AG04450 (cell line): ENCODE data around the gene ANKRD65. TPM values are rescaled to one million over a fixed set of nuclear protein-coding genes. Genes with fewer than 3 reads are reported as not detected.

Source experiments
- CTCF ChIA-PET: fragments of 300-600, 350-600 bp; formaldehyde crosslinking; extraction: SDS; loops from one replicate; lab custom pipeline; 2022; ENCODE audit warnings: antibody characterized with exemption, inconsistent platforms; lab: Charles Lee
- POLR2A ChIA-PET: fragments of 350-600 bp; formaldehyde crosslinking; extraction: SDS; loops from one replicate; lab custom pipeline; 2021; ENCODE audit warnings: antibody characterized with exemption, inconsistent platforms; lab: Yijun Ruan, JAX
- DNase-seq: peaks from one replicate; pipeline ENCODE4 v3.0.0-alpha.2; 2011; ENCODE audit warnings: low read depth, low spot score
- H3K27ac ChIP-seq: one replicate; pipeline ENCODE4 v1.5.1; 2012; ENCODE audit warnings: low read depth, low read length, control low read depth
- H3K27me3 ChIP-seq: one replicate; pipeline ENCODE4 v1.6.0; 2012; ENCODE audit warnings: low read length; ENCODE audit not compliant: control insufficient read depth, insufficient read depth
- H3K4me3 ChIP-seq: 2 replicates; pipeline ENCODE4 v1.5.1; 2011; ENCODE audit warnings: mild to moderate bottlenecking, low read depth, low read length, control low read depth
- H3K9me3 ChIP-seq: 2 replicates; pipeline ENCODE4 v1.5.1; 2012; ENCODE audit warnings: low read length; ENCODE audit not compliant: control insufficient read depth, insufficient read depth
- polyA plus RNA-seq: library from polyadenylated mRNA; depleted of rRNA; stranded (reverse); fragments of >200 nt; gene quantifications from 2 replicates; pipeline ENCODE4 v1.2.3, GENCODE V29; 2011
- TF ChIP-seq, protein P1 (sequence below): IDR thresholded peaks from 2 replicates; pipeline ENCODE4 v1.5.1; 2011; ENCODE audit warnings: low read depth, low read length, control low read depth, inconsistent platforms

The ANKRD65 gene
- polyA plus RNA-seq, 1 experiment: 0.16 TPM

DNA sequence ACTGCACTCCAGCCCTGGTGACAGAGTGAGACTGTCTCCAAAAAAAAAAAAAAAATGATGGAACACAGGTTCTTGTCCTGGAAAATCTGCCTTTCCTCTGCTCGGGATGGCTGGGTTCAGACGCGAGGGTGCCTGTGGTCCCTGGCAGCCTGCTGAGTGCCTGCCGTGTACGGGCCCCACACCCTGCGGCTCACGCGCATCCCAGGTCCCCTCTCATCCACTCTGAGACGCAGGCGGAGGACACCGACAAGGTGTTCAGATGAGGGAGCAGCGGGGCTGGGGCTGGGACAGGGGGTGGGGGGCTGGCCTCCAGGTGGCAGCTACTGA, 4.3 kb upstream of the ANKRD65 start:
- CTCF ChIA-PET: interaction anchor here (1.5 kb wide), 1 partner anchor 16 kb away, joined by 5 read pairs; no protein-coding TSS in a partner anchor
- DNase-seq: no peak
- no peak overlapping the region for H3K4me3 ChIP-seq
- POLR2A ChIA-PET: no interaction called here
- TF ChIP-seq, protein P1, sequence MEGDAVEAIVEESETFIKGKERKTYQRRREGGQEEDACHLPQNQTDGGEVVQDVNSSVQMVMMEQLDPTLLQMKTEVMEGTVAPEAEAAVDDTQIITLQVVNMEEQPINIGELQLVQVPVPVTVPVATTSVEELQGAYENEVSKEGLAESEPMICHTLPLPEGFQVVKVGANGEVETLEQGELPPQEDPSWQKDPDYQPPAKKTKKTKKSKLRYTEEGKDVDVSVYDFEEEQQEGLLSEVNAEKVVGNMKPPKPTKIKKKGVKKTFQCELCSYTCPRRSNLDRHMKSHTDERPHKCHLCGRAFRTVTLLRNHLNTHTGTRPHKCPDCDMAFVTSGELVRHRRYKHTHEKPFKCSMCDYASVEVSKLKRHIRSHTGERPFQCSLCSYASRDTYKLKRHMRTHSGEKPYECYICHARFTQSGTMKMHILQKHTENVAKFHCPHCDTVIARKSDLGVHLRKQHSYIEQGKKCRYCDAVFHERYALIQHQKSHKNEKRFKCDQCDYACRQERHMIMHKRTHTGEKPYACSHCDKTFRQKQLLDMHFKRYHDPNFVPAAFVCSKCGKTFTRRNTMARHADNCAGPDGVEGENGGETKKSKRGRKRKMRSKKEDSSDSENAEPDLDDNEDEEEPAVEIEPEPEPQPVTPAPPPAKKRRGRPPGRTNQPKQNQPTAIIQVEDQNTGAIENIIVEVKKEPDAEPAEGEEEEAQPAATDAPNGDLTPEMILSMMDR: no peak
- no peaks in the 10 kb centered on the region for H3K27me3 ChIP-seq
- no peak overlapping the region for H3K27ac ChIP-seq
- H3K9me3 ChIP-seq: peaks cover 3% of the 10 kb centered on the region; the same call in 1 of the 2 replicates

DNA sequence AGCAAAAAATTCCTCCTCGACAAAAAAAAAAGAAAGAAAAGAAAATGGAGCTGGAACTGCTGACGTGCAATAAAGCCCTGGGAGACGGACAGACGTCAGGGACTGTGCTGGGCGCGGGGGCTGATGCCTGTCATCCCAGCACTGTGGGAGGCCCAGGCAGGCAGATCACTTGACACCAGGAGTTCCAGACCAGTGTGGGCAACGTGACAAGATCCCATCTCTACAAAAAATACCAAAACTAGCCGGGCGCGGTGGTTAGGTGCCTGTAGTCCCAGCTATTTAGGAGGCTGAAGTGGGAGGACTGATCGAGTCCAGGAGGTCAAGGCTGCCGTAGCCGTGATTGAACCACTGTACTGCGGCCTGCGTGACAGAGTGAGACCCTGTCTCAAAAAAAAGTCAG, 3.6 kb upstream of the ANKRD65 start:
- DNase-seq: no peak
- POLR2A ChIA-PET: no interaction called here
- no peak overlapping the region for H3K27ac ChIP-seq
- TF ChIP-seq, protein P1: no peak
- no peaks in the 10 kb centered on the region for H3K27me3 ChIP-seq
- CTCF ChIA-PET: interaction anchor here (1.5 kb wide), 1 partner anchor 16 kb away, joined by 5 read pairs; no protein-coding TSS in a partner anchor
- no peak overlapping the region for H3K4me3 ChIP-seq
- peaks cover 3% of the 10 kb centered on the region; the same call in 1 of the 2 replicates for H3K9me3 ChIP-seq

DNA sequence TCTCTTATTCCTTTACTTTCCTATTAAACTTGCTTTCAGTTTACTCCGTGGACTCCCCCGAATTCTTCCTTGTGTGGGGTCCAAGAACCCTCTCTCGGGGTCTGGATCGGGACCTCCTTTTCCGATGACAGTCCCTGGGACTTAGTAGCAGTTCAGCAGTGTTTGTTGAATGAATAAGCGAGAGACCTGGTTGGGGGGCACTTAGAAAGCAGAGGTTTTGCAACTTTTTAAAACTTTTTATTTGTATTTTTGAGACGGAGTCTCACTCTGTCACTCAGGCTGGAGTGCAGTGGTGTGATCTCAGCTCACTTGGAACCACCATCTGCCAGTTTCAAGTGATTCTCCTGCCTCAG, 2.1 kb upstream of the ANKRD65 start:
- ChIA-PET CTCF (no interaction called here), POLR2A (no interaction called here)
- Histone ChIP-seq H3K9me3 (peaks cover 2% of the 10 kb centered on the region; the same call in 1 of the 2 replicates), H3K27ac (no peak overlapping the region), H3K27me3 (no peaks in the 10 kb centered on the region), H3K4me3 (no peak overlapping the region)
- DNase-seq: no peak
- TF ChIP-seq, protein P1: no peak

DNA sequence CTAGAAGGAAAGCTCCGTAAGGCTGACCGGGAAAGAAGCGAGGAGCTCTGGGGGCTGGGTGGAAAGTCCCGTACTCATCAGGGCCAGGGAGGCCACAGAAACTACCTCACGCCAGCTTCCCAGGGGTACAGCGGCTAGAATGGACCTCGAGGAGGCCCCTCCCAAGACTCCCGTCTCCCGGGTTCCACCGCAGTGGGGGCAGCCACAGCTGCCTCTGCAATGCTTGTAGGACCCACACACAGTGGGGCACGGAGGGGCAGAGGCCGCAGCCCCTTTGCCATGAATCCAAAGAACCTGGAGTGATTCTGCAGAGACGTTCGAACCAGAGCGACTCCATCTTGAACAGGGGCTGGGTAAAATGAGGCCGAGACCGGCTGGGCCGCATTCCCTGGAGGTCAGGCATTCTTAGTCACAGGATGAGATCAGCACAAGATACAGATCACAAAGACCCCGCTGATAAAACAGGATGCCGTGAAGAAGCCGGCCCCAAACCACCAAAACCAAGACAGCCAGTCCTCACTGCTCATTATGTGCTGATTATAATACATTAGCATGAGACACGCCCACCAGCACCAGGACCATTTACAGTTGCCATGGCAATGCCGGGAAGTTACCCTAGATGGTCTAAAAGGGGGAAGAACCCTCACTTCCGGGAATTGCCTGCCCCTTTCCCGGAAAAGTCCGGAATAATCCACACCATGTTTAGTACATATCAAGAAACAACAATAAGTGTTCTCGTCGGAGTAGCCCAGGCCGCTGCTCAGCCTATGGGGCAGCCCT, 1.6 kb upstream of the ANKRD65 start:
- Histone ChIP-seq H3K27me3 (no peaks in the 10 kb centered on the region), H3K9me3 (no peaks in the 10 kb centered on the region; the same call in 1 of the 2 replicates), H3K27ac (no peak overlapping the region), H3K4me3 (no peak overlapping the region)
- ChIA-PET CTCF (no interaction called here), POLR2A (interaction anchor here (0.6 kb wide), 1 partner anchor 63 kb away, joined by 7 read pairs; no protein-coding TSS in a partner anchor)
- TF ChIP-seq, protein P1: no peak
- DNase-seq: no peak

DNA sequence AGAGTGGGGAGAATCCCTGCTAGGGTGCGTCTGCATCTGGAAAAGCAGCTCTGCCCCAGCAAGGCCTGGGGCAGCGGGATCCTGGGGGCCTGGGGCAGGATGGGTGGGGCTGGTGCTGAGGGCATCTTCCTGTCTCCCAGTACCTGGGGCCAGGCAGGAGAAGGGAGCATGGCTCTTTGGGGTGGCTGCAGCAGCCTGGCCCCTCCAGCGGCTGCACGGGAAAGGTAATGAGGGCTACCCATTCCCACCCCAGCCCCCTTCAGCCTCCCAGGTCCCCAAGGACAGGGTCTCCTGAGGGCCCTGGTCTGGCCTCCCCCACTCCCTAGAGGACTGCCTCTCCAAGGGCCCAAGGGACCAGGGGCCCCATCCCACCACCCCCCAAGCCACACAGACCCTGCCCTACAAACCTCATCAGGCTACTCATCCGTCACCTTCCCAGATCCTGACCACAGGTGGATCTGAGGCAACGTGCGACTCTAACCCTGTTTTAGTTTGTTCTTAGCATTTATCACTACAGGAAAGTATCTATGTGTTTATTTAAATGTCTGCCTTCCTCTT, 910 bp upstream of the ANKRD65 start:
- Histone ChIP-seq H3K27me3 (no peaks in the 10 kb centered on the region), H3K27ac (no peak overlapping the region), H3K4me3 (no peak overlapping the region), H3K9me3 (no peaks in the 10 kb centered on the region; the same call in 1 of the 2 replicates)
- CTCF ChIA-PET: no interaction called here
- no peak for DNase-seq
- POLR2A ChIA-PET: interaction anchor here (0.6 to 1.6 kb wide), 2 partner anchors 8 to 62 kb away, joined by 5 to 7 read pairs; no protein-coding TSS in a partner anchor
- TF ChIP-seq, protein P1: no peak
